ENCODE measurements around the gene TSPAN13. TPM values are rescaled to one million over a fixed set of nuclear protein-coding genes. Genes with fewer than 3 reads are reported as not detected.

Gene TSPAN13
- total RNA-seq, 2 donors from 2014 or later: 34.9 to 51.2 TPM

GRCh38 chr7:16774294-16774693, 20.7 kb downstream of the TSPAN13 start:
- Histone ChIP-seq H3K27me3 (ENCODE audit: control insufficient read depth, insufficient read depth, low read length, poor library complexity, severe bottlenecking) (no peaks in the 10 kb centered on the region), H3K36me3 (ENCODE audit: control insufficient read depth, insufficient read depth, low read length) (no peaks in the 10 kb centered on the region), H3K9ac (ENCODE audit: extremely low read depth, low read length, poor library complexity, severe bottlenecking) (no peak overlapping the region), H3K9me3 (ENCODE audit: control insufficient read depth, low read length) (no peaks in the 10 kb centered on the region), H3K4me1 (ENCODE audit: control insufficient read depth, insufficient read depth, low read length) (peaks cover 9% of the 10 kb centered on the region), H3K4me3 (ENCODE audit: low read length) (no peak overlapping the region), H3K27ac (ENCODE audit: low read depth, low read length) (no peak overlapping the region)
- H3K27me3 Mint-ChIP-seq (ENCODE audit: insufficient read depth): no peaks in the 10 kb centered on the region
- no peak for DNase-seq
- H3K4me3 Mint-ChIP-seq: no peak overlapping the region
- TF ChIP-seq CTCF (conservative IDR thresholded peaks at IDR 0.05): no peak
- peak overlapping the region; percentile 28 for H3K27ac Mint-ChIP-seq
- no peaks in the 10 kb centered on the region for H3K9me3 Mint-ChIP-seq
- H3K36me3 Mint-ChIP-seq (ENCODE audit: low read depth): no peaks in the 10 kb centered on the region
- peaks cover 33% of the 10 kb centered on the region for H3K4me1 Mint-ChIP-seq
- 70 to 82% methylated on average over 3 to 4 of the region's 4 CpGs for WGBS, 2 experiments (ENCODE audit: insufficient coverage in 1 of 2, insufficient read length in 1 of 2)

- no peak for TF ChIP-seq CTCF (conservative IDR thresholded peaks at IDR 0.05)
- no peaks in the 10 kb centered on the region for H3K9me3 ChIP-seq (ENCODE audit: control insufficient read depth, low read length)
- peaks cover 33% of the 10 kb centered on the region for H3K4me1 Mint-ChIP-seq
- H3K4me3 ChIP-seq (ENCODE audit: low read length): no peak overlapping the region
- DNase-seq: no peak
- H3K27me3 ChIP-seq (ENCODE audit: control insufficient read depth, insufficient read depth, low read length, poor library complexity, severe bottlenecking): no peaks in the 10 kb centered on the region
- H3K9ac ChIP-seq (ENCODE audit: extremely low read depth, low read length, poor library complexity, severe bottlenecking): no peak overlapping the region
- H3K36me3 ChIP-seq (ENCODE audit: control insufficient read depth, insufficient read depth, low read length): no peaks in the 10 kb centered on the region
- H3K4me3 Mint-ChIP-seq: no peak overlapping the region
- no peaks in the 10 kb centered on the region for H3K9me3 Mint-ChIP-seq
- H3K4me1 ChIP-seq (ENCODE audit: control insufficient read depth, insufficient read depth, low read length): peaks cover 9% of the 10 kb centered on the region
- no peaks in the 10 kb centered on the region for H3K27me3 Mint-ChIP-seq (ENCODE audit: insufficient read depth)
- no peaks in the 10 kb centered on the region for H3K36me3 Mint-ChIP-seq (ENCODE audit: low read depth)
- H3K27ac ChIP-seq (ENCODE audit: low read depth, low read length): no peak overlapping the region
- no peak overlapping the region for H3K27ac Mint-ChIP-seq
Observed at GRCh38 chr7:16774986-16775385, 21.4 kb downstream of the TSPAN13 start.

- Mint-ChIP-seq H3K27ac (no peak overlapping the region), H3K36me3 (ENCODE audit: low read depth) (peaks cover 2% of the 10 kb centered on the region), H3K4me3 (no peak overlapping the region), H3K27me3 (ENCODE audit: insufficient read depth) (no peaks in the 10 kb centered on the region), H3K4me1 (peaks cover 25% of the 10 kb centered on the region), H3K9me3 (no peaks in the 10 kb centered on the region)
- peaks cover 6% of the 10 kb centered on the region for H3K4me1 ChIP-seq (ENCODE audit: control insufficient read depth, insufficient read depth, low read length)
- no peaks in the 10 kb centered on the region for H3K27me3 ChIP-seq (ENCODE audit: control insufficient read depth, insufficient read depth, low read length, poor library complexity, severe bottlenecking)
- WGBS, 2 experiments (ENCODE audit: insufficient coverage in 1 of 2, insufficient read length in 1 of 2): 86% methylated on average over 7 of the region's 7 CpGs; no CpG with 5 or more reads in 1 of the 2 experiments
- H3K4me3 ChIP-seq (ENCODE audit: low read length): no peak overlapping the region
- no peak overlapping the region for H3K27ac ChIP-seq (ENCODE audit: low read depth, low read length)
- peaks cover 9% of the 10 kb centered on the region for H3K36me3 ChIP-seq (ENCODE audit: control insufficient read depth, insufficient read depth, low read length)
- TF ChIP-seq CTCF (conservative IDR thresholded peaks at IDR 0.05): peak; percentile 40
- H3K9ac ChIP-seq (ENCODE audit: extremely low read depth, low read length, poor library complexity, severe bottlenecking): no peak overlapping the region
- no peak for DNase-seq
- H3K9me3 ChIP-seq (ENCODE audit: control insufficient read depth, low read length): no peaks in the 10 kb centered on the region
Observed at GRCh38 chr7:16776053-16776452, 22.5 kb downstream of the TSPAN13 start.
